GM18505 (cell line): Measurements from ENCODE around the gene GPATCH2L.
A peak's percentile ranks its signal among the peaks of the same experiment; 100 is the strongest.

Experiments used
- ATAC-seq: cut with Tn5 transposase; IDR thresholded peaks from one replicate; pipeline ENCODE4 v1.9.1; 2021; ENCODE audit not compliant: unreplicated experiment
- POLR2A ChIP-seq: IDR thresholded peaks from 4 replicates; pipeline ENCODE4 v1.6.1; 2011; ENCODE audit warnings: borderline replicate concordance; ENCODE audit not compliant: insufficient read depth, insufficient read length; ENCODE audit errors: extremely low read depth

GPATCH2L gene

GRCh38 chr14:76196980-76197695 lies 45.4 kb downstream of the GPATCH2L start:
- TF ChIP-seq POLR2A, result no peak
- ATAC-seq, result no peak

DNA sequence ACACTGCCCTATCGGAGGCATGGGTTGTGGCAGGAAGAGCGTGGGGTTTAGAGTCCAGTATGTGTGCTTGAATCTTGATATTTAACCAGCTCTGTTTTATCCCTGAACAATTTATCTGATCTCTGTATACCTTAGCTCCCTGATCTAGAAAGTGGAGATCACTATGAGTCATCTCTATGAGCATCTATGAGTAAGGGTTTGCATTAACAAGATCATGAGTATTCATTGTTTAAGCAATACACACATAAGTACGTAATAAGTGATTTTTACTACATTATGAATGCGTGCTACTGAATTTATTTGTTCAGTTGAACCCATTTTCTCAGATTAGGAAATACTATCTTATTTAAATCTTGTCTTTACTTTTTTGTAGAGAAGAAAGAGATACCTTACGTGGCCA lies 49.4 kb downstream of the GPATCH2L start:
- no peak for TF ChIP-seq POLR2A
- no peak for ATAC-seq

GRCh38 chr14:76203086-76204001 lies 51.6 kb downstream of the GPATCH2L start:
- peak; percentile 85 for ATAC-seq
- TF ChIP-seq POLR2A, result no peak

DNA sequence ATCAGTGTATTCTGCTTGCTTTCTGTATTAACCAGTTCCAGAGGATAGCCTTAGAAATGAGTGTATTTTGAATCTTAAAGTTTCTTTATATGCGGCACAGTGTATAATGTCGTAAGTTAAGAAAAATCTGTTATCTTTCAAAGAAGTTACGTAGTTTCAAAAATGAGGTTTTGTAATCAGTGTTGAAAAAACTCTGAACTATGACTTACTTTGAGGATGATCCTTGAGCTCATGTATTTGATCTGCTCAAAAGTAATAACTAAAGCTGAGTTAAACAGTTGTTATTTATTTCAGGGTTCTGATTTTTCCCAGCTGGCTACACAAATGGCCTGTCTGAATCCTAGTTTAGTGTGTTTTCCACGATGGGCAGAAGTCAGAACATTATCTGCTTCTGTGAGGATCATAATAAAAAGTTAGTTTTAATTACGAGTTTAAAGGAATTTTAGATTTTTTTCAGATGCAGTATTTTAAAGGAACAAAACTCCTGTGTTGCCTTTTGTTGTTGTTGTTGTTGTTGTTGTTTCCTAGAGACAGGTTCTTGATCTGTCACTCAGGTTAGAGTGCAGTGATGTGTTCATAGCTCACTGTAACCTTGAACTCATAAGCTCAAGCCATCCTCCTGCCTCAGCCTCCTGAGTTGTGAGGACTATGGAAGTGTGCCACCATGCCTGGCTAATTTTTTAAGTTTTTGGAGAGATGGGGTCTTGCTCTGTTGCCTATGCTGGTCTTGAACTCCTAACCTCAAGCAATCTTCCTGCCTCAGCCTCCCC lies 52.9 kb downstream of the GPATCH2L start:
- ATAC-seq, result no peak
- no peak for TF ChIP-seq POLR2A

DNA sequence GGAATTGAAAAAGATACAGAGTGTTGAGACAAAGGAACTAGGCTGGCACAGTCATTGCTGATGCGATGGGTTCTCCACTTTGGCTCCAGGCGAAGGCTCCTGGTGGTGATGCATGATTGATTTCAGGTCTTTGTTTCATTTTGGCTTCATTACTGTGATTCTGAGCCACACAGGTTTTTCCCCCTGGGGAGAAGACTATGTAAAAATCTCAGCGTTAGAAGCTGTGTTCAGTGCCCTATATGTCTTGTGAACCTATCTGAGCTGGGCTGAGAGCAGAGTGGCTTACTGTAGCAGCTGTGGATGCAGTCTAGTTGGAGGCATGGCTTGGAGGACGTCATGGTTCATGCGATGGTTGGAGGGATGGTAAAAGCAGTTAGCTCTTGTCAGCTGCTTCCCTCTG lies 54.0 kb downstream of the GPATCH2L start:
- no peak for TF ChIP-seq POLR2A
- no peak for ATAC-seq

DNA sequence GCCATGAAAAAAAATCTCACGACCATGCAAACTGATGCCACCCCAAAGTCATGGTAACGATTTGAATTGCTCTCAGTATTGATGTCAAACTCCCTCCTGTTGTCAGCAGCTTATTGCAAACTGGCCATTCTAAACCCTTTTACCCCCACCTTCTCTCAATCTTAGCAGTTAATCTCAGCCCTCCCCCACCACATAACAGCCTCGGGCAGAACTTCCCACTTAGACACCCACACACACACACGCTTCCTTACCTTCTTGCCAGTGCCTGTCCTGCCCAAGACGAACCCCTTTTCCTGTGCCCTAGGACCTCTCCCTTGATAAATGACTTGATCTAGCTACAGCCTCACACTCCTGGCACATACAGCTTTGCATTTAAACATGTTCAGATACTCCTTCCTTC lies 56.6 kb downstream of the GPATCH2L start:
- no peak for TF ChIP-seq POLR2A
- ATAC-seq, result no peak

DNA sequence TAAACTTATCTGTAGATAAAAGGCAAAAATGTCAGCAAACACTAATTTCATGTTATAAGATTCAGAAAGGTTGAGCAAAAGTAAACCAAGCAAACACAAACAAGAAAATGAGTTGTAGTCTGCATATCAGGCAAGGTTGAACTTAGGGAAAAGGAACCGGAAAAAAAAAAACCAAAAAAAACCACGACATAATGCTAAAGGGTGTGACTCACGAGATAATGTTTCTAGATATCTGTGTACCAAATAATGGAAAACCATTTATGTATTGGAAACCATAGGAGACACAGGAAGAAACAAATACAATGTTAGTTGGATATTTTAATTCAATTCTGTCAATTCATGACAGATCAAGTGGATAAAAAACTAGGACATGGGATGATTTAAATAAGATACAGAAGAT lies 60.5 kb downstream of the GPATCH2L start:
- ATAC-seq, result no peak

GRCh38 chr14:76217179-76217578 lies 65.5 kb downstream of the GPATCH2L start:
- no peak for TF ChIP-seq POLR2A
- ATAC-seq, result no peak

More for the DNA sequence above, 60.5 kb downstream of the GPATCH2L start:
- no peak for TF ChIP-seq POLR2A

GRCh38 chr14:76218662-76219061 lies 66.9 kb downstream of the GPATCH2L start:
- TF ChIP-seq POLR2A, result no peak
- ATAC-seq, result no peak

DNA sequence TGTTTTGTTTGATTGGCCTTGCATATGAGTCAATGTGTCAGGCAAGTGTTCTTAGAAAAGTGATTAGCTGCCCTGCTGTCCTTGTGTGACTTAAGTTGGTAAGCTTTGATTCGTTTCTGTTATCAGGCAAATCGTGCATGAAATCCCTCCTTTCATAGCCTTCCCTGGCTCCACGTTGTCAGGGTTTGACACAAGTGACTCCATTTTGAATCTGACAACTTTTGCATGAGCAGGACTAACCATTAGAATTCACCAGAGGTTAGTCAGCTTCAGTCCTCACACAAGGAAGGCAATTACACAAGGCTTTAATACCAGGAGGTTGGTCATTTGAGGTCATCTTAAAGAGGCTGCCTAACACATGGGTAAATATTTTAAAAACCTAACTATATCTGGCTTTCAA lies 68.2 kb downstream of the GPATCH2L start:
- ATAC-seq, result no peak
- no peak for TF ChIP-seq POLR2A

GRCh38 chr14:76227450-76228050 lies 75.8 kb downstream of the GPATCH2L start:
- no peak for TF ChIP-seq POLR2A
- no peak for ATAC-seq

DNA sequence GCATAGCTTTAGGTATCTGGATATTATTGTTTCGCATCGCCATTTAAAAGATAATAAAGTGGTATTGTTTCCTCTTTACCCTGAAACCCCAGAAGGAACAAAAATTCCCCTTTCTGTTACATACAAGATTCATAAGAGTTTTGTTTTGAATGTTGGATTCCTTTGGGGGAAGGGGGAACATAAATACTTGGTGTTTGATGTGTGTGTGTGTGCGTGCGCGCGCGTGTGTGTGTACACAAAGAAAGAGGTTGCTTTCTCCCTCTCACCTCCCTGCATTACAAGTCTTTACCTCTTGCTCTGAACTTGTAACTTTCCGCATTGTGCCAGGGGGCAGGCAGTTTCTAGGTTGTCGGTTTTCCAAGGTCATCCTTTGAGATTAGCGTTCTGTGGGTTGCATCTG lies 76.4 kb downstream of the GPATCH2L start:
- ATAC-seq, result no peak
- TF ChIP-seq POLR2A, result no peak

DNA sequence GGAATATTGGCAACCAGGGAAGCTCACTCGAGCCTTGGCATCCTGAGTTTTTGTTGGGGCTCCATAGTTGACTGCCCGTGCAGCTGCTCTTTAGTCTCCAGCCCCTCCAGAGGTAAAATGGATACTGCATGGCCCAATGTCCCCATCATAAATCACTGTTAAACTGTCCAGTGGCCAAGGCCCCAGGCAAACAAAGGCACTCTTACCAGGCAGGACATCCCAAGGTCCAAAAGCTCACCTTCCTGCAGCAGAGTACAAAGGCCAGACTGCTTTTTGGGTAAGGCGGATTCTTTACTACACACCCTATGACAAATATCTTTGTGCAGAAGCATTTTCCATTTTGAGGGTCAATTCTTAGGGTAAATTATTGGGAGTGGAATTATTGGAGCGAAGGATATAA lies 81.1 kb downstream of the GPATCH2L start:
- TF ChIP-seq POLR2A, result no peak
- no peak for ATAC-seq

- ATAC-seq, result peak; percentile 29
- TF ChIP-seq POLR2A, result no peak
Measured at GRCh38 chr14:76235628-76236027, 83.9 kb downstream of the GPATCH2L start.
